HG03469 (cell line): ENCODE results near the gene MRPL53.
"Not testable (repeated sequence)": the region's sequence is repeated elsewhere in the genome, so short reads cannot be mapped to it uniquely, and the experiment has no call there.

Experiments used
- ATAC-seq: cut with Tn5 transposase; IDR thresholded peaks from one replicate; pipeline ENCODE4 v1.9.1; 2021; ENCODE audit warnings: mild to moderate bottlenecking, moderate library complexity, moderate number of reproducible peaks; ENCODE audit not compliant: unreplicated experiment

The MRPL53 gene

GRCh38 chr2:74502720-74503505, 30.4 kb upstream of the MRPL53 start:
- peak; percentile 34 for ATAC-seq

DNA sequence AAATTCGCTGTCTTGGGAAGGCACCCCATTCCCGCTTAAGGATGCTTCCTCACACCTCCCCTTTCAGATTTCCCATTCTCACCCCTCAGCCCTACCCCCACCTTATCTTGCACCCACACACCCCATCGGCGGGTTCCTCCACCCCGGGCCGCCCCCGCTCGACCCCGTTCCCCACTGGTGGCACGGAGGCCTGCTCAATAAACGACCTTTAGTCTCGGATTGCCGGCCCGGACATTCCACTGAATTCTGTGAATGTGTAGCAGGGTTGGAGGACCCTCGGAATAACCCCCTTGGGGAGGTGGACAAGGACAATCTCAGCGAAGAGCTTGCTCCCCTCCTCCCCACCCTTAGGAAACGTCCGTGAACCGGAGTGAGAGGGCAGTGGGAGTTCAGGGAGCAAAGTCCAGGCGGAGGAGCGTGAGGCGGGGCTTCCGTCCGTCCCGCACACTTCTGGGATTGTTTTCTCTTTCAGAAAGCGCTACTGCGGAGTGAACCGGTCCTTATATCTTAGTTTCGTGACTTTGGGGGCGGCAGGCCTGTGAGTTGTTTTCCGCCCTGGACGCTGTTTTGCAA, 29.8 kb upstream of the MRPL53 start:
- no peak for ATAC-seq

DNA sequence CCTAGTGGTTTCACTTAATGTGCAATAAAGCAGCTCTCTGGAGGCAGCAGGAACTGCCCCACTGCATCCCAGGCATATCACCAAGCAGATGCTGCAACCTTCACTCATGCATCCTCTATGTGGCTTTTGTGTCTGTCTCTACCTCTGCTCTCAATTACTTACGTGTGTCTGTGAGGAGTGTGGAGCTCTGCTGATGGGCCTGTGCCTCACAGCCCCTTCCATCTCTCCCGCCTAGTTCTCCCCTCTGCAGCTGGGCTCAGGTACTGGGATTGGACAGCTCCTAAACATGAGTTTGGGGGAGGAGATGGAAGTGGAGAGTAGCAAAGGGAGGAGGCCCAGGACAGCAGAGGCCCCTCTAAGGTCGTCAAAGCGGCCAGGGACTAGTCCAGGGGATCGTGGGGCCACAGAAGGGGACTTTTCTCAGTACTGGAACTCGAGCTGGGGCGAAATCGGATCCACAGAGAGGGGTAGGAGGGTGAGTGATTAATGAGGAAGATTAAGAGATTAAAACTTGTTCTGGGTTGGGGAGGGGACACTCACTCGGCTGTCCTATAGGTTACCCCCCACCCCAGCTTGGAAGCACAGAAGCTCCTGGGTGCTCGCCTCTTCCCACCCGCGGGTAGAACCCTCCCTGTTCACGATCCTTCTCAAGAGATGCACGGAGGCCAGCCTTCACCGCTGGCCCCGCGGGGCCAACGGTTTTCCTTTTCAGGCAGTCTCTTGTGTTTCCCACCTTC, 29.0 kb upstream of the MRPL53 start:
- ATAC-seq = no peak

DNA sequence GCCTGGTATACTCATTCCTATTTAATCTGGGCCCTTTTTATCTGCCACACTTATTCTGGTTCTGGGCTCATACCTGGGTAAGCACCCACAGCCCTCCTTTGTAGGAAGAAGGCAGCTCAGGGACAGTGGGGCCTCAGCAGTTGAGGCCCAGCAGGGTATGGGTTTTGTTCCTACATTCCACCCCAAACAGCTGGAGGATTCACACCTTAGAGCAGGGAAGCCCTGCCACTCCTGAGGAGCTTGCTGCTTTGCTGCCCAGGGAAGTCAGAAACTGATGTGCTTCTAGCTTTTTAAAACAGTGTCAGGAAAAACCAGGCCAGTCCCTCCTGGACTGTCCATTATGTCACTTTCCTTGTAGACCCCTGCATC, 28.1 kb upstream of the MRPL53 start:
- ATAC-seq = no peak

- no peak for ATAC-seq
Observed at GRCh38 chr2:74499940-74500577, 27.6 kb upstream of the MRPL53 start.

GRCh38 chr2:74499267-74499939, 26.9 kb upstream of the MRPL53 start, which contains the start of gene LBX2:
Gene LBX2, minus strand, starts transcription at chr2:74499603. Its CDS starts 66 bp downstream, at chr2:74499537.
- ATAC-seq = no peak

DNA sequence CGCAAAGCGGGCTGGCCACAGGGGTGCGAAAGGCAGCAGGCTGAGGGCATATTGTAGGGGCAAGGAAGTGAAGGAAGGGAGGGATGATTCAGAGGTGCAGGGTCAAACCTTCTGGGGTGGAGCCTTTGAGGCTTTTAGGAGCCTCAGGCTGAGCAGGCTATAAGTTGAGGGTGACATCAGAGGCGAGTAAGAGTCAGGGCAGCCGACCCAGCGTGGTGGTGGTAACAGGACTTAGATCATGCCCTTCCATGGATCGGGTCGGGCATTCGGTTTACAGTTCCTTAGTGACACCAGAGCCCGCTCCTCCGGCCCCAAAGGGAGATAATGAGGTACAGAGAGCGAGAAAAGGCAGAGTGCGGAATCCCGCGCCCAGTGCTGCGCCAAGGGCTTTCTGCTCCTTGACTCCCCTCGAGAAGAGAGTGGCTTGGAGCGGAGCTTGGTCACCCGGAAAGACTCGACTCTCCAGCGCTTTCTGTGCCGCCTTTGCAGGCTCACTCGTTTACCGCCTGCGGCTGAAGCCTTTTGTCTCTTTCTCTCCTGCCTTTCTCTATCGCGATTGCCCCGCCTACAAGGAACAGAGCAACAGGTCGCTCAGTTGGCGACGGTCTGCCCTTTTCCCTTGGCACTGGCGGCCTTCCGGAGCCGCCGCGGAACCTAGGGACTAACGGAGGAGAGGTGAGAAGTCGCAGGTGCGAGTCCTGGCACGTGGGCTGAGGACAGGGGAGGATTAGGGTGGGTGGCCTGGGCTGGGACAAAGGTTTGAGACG, 26.2 kb upstream of the MRPL53 start:
- no peak for ATAC-seq

GRCh38 chr2:74497777-74498499, 25.5 kb upstream of the MRPL53 start:
- no peak for ATAC-seq

DNA sequence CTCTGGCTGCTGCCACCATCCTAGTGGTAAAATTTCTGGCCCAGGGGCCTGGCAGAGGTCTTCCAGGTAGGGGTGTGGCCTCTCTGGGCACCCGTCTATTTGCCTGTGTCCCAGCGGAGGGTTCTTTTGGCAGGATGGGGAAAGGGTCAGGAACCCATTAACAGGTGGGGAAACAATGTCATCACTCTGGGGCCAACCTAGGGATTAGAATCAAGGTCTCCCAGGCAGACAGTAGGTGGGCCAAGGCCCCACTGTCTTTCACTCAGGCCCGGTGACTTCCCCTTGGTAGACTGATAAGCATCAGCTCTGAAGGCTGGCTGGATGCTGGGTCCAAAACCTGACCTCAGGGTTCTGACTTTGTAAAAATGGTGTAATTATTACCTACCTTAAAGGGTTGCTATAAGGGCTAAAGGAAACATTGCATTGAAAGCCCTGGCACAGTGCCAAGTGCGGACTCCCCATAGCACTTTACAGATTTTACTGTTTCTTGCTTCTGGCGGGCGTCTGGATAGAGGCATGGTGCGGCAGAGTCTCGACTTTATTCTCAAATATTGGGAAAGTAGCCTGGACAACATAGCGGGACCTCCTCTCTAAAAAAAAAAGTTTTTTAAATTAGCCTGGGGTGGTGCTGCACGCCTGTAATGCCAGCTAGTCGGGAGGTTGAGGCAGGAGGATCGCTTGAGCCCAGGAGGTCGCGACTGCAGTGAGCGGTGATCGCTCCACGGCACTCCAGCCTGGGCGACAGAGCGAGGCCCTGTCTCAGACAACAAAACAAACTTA, 24.7 kb upstream of the MRPL53 start:
- no peak for ATAC-seq

DNA sequence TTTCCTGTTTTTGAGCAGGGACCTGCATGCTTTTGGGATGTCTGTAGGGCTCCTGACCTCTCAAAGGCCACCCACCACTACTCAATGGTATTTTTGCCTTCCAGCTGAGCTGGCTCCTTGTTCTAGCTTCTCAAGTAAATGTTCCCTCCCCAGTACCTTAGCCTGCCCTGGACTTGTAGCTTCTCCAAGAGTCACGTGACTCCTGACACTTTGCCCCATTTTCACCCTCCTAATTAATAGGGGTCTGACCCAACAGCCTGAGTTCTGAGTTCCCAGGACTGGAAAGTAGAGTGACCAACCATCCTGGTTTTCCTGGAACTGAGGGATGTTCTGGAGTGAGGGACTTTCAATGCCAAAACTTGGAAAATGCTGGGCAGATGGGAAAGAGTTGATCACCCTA, 23.0 kb upstream of the MRPL53 start:
- ATAC-seq = no peak

- no peak for ATAC-seq
Observed at GRCh38 chr2:74493546-74493945, 21.1 kb upstream of the MRPL53 start.

GRCh38 chr2:74491648-74492544, 19.4 kb upstream of the MRPL53 start:
- no peak for ATAC-seq

DNA sequence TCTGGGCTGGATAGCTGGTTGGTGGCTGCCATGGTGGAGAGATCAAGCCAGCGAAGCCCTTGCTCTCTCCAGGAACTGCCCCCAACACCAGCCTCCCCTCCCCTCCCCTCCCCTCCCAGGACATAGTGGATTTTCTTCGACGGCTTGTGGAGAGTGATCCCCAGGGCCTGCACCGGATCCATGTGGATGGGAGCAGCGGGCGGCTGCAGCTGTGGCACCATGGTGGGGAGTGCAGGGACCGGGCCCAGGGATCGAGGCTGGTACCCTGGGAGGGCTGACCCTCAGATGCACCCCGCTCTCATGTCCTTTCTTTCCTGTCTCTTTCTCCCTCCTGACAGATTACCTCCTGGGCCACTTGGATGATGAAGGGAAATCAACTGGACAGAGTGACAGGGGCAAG, 17.4 kb upstream of the MRPL53 start:
- no peak for ATAC-seq

- no peak for ATAC-seq
Observed at GRCh38 chr2:74488643-74489481, 16.4 kb upstream of the MRPL53 start.

GRCh38 chr2:74486141-74486540, 13.7 kb upstream of the MRPL53 start:
- no peak for ATAC-seq

DNA sequence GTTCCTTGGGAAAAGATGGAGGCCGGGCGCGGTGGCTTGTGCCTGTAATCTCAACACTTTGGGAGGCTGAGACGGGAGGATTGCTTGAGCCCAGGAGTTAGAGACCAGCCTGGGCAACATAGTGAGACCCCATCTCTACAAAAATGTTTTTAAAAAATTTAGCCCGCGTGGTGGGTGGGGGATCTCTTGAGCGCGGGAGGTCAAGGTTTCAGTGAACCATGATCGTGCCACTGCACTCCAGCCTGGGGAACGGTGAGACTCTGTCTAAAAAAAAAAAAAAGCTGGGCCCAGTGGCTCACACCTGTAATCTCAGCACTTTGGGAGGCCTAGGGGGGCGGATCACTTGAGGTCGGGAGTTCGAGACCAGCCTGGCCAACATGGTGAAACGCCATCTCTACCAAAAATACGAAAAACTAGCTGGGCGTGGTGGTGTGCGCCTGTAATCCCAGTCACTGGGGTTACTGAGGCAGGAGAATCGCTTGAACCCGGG, 11.2 kb upstream of the MRPL53 start:
- not testable (repeated sequence) for ATAC-seq
